GM10248 (cell line): ENCODE results near the gene CD180.

ENCODE experiments used
- CTCF ChIA-PET: fragments of 300-600 bp; sonication (Branson Sonifier 250); formaldehyde crosslinking; extraction: SDS; loops from one replicate; lab custom pipeline; 2021; ENCODE audit warnings: antibody characterized with exemption; lab: Yijun Ruan, JAX
- POLR2A ChIA-PET: fragments of 350-650 bp; sonication (Branson Sonifier 250); formaldehyde crosslinking; extraction: SDS; loops from one replicate; lab custom pipeline; 2020; ENCODE audit warnings: antibody characterized with exemption; lab: Yijun Ruan, JAX
- DNase-seq: peaks from one replicate; pipeline ENCODE4 v3.0.0; 2012; ENCODE audit errors: extremely low spot score
- TF ChIP-seq, protein P1 (sequence below): IDR thresholded peaks from 2 replicates; pipeline ENCODE4 v1.5.1; 2012; ENCODE audit warnings: mild to moderate bottlenecking, low read depth; ENCODE audit errors: extremely low read depth, missing control alignments, control extremely low read depth

The CD180 gene

DNA sequence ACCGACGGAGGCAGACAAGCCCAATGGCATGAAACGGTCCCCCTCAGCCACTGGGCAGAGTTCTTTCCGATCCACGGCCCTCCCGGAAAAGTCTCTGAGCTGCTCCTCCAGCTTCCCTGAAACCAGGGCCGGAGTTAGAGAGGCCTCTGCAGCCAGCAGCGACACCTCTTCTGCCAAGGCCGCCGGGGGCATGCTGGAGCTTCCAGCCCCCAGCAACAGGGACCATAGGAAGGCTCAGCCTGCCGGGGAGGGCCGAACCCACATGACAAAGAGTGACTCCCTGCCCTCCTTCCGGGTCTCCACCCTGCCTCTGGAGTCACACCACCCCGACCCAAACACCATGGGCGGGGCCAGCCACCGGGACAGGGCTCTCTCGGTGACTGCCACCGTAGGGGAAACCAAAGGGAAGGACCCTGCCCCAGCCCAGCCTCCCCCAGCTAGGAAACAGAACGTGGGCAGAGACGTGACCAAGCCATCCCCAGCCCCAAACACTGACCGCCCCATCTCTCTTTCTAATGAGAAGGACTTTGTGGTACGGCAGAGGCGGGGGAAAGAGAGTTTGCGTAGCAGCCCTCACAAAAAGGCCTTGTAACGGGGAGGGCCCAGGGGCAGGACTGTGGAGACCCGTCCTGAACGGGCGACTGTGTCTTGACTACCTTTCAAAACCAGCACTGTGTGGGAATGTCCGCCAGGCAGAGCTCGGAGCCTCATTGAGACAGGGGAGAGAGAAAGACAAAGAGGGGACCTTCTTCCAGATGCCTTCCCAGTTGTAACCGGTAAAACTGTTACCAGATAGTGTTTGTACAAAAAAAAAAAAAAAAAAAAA lies 29.9 kb downstream of the CD180 start:
- TF ChIP-seq, protein P1, sequence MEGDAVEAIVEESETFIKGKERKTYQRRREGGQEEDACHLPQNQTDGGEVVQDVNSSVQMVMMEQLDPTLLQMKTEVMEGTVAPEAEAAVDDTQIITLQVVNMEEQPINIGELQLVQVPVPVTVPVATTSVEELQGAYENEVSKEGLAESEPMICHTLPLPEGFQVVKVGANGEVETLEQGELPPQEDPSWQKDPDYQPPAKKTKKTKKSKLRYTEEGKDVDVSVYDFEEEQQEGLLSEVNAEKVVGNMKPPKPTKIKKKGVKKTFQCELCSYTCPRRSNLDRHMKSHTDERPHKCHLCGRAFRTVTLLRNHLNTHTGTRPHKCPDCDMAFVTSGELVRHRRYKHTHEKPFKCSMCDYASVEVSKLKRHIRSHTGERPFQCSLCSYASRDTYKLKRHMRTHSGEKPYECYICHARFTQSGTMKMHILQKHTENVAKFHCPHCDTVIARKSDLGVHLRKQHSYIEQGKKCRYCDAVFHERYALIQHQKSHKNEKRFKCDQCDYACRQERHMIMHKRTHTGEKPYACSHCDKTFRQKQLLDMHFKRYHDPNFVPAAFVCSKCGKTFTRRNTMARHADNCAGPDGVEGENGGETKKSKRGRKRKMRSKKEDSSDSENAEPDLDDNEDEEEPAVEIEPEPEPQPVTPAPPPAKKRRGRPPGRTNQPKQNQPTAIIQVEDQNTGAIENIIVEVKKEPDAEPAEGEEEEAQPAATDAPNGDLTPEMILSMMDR, result no peak
- CTCF ChIA-PET, result interaction anchor here (0.7 to 12.5 kb wide), 20 partner anchors 8 to 860 kb away, joined by 3 to 311 read pairs (median 5); partner anchors contain the start of gene CD180
- peak; percentile 47 for DNase-seq
- POLR2A ChIA-PET, result no interaction called here

DNA sequence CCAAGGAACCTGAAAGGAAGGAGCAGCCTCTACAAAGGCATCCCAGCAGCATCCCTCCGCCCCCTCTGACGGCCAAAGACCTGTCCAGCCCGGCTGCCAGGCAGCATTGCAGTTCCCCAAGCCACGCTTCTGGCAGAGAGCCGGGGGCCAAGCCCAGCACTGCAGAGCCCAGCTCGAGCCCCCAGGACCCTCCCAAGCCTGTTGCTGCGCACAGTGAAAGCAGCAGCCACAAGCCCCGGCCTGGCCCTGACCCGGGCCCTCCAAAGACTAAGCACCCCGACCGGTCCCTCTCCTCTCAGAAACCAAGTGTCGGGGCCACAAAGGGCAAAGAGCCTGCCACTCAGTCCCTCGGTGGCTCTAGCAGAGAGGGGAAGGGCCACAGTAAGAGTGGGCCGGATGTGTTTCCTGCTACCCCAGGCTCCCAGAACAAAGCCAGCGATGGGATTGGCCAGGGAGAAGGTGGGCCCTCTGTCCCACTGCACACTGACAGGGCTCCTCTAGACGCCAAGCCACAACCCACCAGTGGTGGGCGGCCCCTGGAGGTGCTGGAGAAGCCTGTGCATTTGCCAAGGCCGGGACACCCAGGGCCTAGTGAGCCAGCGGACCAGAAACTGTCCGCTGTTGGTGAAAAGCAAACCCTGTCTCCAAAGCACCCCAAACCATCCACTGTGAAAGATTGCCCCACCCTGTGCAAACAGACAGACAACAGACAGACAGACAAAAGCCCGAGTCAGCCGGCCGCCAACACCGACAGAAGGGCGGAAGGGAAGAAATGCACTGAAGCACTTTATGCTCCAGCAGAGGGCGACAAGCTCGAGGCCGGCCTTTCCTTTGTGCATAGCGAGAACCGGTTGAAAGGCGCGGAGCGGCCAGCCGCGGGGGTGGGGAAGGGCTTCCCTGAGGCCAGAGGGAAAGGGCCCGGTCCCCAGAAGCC lies 30.8 kb downstream of the CD180 start:
- POLR2A ChIA-PET, result no interaction called here
- TF ChIP-seq, protein P1, result peak; percentile 84
- peak; percentile 89 for DNase-seq
- CTCF ChIA-PET, result interaction anchor here (0.7 to 12.5 kb wide), 23 partner anchors 7 to 859 kb away, joined by 3 to 311 read pairs (median 5); partner anchors contain the start of gene CD180

DNA sequence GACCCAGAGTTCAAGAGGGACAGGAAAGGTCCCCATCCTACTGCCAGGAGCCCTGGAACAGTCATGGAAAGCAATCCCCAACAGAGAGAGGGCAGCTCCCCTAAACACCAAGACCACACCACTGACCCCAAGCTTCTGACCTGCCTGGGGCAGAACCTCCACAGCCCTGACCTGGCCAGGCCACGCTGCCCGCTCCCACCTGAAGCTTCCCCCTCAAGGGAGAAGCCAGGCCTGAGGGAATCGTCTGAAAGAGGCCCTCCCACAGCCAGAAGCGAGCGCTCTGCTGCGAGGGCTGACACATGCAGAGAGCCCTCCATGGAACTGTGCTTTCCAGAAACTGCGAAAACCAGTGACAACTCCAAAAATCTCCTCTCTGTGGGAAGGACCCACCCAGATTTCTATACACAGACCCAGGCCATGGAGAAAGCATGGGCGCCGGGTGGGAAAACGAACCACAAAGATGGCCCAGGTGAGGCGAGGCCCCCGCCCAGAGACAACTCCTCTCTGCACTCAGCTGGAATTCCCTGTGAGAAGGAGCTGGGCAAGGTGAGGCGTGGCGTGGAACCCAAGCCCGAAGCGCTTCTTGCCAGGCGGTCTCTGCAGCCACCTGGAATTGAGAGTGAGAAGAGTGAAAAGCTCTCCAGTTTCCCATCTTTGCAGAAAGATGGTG lies 31.6 kb downstream of the CD180 start:
- CTCF ChIA-PET, result interaction anchor here (0.9 to 12.5 kb wide), 10 partner anchors 8 to 1051 kb away, joined by 3 to 311 read pairs (median 4); partner anchors contain the start of genes CD180 and PIK3R1
- TF ChIP-seq, protein P1, result no peak
- POLR2A ChIA-PET, result no interaction called here
- DNase-seq, result no peak

DNA sequence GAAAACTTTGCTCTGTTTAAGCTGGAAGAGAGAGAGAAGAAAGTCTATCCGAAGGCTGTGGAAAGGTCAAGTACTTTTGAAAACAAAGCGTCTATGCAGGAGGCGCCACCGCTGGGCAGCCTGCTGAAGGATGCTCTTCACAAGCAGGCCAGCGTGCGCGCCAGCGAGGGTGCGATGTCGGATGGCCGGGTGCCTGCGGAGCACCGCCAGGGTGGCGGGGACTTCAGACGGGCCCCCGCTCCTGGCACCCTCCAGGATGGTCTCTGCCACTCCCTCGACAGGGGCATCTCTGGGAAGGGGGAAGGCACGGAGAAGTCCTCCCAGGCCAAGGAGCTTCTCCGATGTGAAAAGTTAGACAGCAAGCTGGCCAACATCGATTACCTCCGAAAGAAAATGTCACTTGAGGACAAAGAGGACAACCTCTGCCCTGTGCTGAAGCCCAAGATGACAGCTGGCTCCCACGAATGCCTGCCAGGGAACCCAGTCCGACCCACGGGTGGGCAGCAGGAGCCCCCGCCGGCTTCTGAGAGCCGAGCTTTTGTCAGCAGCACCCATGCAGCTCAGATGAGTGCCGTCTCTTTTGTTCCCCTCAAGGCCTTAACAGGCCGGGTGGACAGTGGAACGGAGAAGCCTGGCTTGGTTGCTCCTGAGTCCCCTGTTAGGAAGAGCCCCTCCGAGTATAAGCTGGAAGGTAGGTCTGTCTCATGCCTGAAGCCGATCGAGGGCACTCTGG lies 32.6 kb downstream of the CD180 start:
- TF ChIP-seq, protein P1, result no peak
- POLR2A ChIA-PET, result no interaction called here
- CTCF ChIA-PET, result interaction anchor here (0.9 to 12.5 kb wide), 8 partner anchors 8 to 1052 kb away, joined by 3 to 311 read pairs (median 4); partner anchors contain the start of genes CD180 and PIK3R1
- no peak for DNase-seq

DNA sequence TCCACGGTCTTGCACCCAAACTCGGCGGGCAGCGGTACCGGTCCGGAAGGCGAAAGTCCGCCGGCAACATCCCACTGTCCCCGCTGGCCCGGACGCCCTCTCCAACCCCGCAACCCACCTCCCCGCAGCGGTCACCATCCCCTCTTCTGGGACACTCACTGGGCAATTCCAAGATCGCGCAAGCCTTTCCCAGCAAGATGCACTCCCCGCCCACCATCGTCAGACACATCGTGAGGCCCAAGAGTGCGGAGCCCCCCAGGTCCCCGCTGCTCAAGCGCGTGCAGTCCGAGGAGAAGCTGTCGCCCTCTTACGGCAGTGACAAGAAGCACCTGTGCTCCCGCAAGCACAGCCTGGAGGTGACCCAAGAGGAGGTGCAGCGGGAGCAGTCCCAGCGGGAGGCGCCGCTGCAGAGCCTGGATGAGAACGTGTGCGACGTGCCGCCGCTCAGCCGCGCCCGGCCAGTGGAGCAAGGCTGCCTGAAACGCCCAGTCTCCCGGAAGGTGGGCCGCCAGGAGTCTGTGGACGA lies 33.3 kb downstream of the CD180 start:
- DNase-seq, result no peak
- ChIA-PET POLR2A (no interaction called here), CTCF (interaction anchor here (1.3 to 12.5 kb wide), 4 partner anchors 13 to 349 kb away, joined by 3 to 311 read pairs (median 4); partner anchors contain the start of gene CD180)
- TF ChIP-seq, protein P1, result no peak
